BE2C (cell line): ENCODE data around the gene APOL5.

Experiments used
- DNase-seq: peaks from one replicate; pipeline ENCODE4 v3.0.0-alpha.2; 2020
- H3K27me3 ChIP-seq: fragments of 250-450 bp; sonication (Bioruptor Pico); 2 replicates; pipeline ENCODE4 v1.5.1; 2020; ENCODE audit warnings: mild to moderate bottlenecking
- H3K36me3 ChIP-seq: fragments of 250-450 bp; sonication (Bioruptor Pico); 2 replicates; pipeline ENCODE4 v1.5.1; 2020; ENCODE audit warnings: mild to moderate bottlenecking
- H3K4me1 ChIP-seq: fragments of 250-450 bp; sonication (Bioruptor Pico); 2 replicates; pipeline ENCODE4 v1.5.1; 2020
- H3K4me3 ChIP-seq: 2 replicates; pipeline ENCODE4 v1.5.1; 2011; ENCODE audit warnings: low read depth, low read length
- H3K9me3 ChIP-seq: fragments of 250-450 bp; sonication (Bioruptor Pico); 2 replicates; pipeline ENCODE4 v1.5.1; 2020
- CTCF ChIP-seq: IDR thresholded peaks from 2 replicates; pipeline ENCODE4 v1.5.1; 2012; ENCODE audit warnings: mild to moderate bottlenecking, low read depth, low read length

The APOL5 gene

DNA sequence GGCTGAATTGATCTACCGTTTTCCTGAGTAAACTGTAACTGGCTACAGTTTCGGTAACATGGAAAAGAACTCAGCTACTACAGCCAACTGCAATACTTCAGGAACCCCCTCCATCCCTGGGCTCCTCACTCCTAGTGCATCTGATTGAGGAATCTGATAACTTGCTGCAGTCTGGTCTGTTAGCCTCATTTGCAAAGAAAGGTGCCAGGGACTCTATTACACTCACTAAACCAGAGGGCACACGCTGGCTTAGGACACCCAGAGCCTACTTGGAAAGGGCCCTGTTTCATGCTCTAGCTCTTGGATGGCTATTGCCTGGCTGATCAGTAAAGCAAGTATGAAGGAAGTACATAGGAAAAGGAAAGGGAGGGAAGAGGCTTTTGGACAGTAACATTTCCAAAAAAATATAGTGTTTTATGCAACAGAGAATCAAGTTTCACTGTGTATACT is 22.3 kb downstream of the APOL5 start:
- H3K27me3 ChIP-seq, result no peaks in the 10 kb centered on the region
- H3K36me3 ChIP-seq, result peaks cover 39% of the 10 kb centered on the region
- H3K9me3 ChIP-seq, result no peaks in the 10 kb centered on the region; the same call in 1 of the 2 replicates
- no peak overlapping the region for H3K4me3 ChIP-seq
- H3K4me1 ChIP-seq, result peaks cover 27% of the 10 kb centered on the region
- no peak for DNase-seq
- no peak for TF ChIP-seq CTCF

GRCh38 chr22:35740616-35741015 is 22.9 kb downstream of the APOL5 start:
- no peak for TF ChIP-seq CTCF
- Histone ChIP-seq H3K36me3 (peaks cover 44% of the 10 kb centered on the region), H3K27me3 (no peaks in the 10 kb centered on the region), H3K9me3 (no peaks in the 10 kb centered on the region; the same call in 1 of the 2 replicates), H3K4me1 (peaks cover 27% of the 10 kb centered on the region), H3K4me3 (no peak overlapping the region)
- no peak for DNase-seq

DNA sequence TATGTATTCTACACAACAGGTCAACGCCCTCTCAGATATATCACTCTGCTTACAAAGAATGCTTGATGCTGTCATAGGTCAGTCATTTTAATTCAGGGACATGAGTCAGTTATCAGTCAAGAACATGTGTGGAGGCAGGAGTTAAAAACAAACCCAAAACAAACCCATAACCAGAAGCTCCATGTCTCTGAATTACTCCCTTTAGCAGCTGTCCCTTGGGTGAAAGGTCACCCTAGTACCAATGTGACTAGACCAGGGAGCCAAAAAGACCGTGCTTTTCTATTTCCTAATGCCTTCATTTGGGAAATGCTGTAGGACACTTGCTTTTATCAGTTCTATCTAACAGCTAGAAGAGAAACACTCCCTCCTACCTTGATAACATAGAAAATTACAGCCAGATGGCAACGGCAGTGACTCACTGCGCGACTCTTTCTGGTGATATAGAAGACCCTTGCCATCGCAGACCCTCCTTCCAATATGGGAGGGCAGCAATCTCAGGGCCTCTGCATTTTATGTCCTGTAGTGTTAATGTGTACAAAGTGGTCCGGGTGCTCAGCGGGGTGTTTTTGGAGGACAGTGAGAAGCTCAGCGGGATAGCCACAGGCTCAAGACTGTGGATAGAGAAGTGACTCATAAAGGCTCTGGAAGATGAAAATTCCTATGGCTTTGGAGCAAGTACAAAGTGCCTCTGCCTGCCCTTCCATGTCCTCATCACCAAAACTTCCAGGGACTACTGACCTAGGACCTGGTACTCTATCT is 24.8 kb downstream of the APOL5 start:
- Histone ChIP-seq H3K4me1 (peaks cover 29% of the 10 kb centered on the region), H3K27me3 (no peaks in the 10 kb centered on the region), H3K4me3 (no peak overlapping the region), H3K36me3 (peaks cover 51% of the 10 kb centered on the region), H3K9me3 (no peaks in the 10 kb centered on the region; the same call in 1 of the 2 replicates)
- DNase-seq, result peak; percentile 43
- TF ChIP-seq CTCF, result no peak

GRCh38 chr22:35743326-35743860 is 25.7 kb downstream of the APOL5 start:
- Histone ChIP-seq H3K4me1 (peaks cover 29% of the 10 kb centered on the region), H3K9me3 (no peaks in the 10 kb centered on the region; the same call in 1 of the 2 replicates), H3K4me3 (no peak overlapping the region), H3K27me3 (no peaks in the 10 kb centered on the region), H3K36me3 (peaks cover 46% of the 10 kb centered on the region)
- DNase-seq, result no peak
- TF ChIP-seq CTCF, result no peak

GRCh38 chr22:35746248-35746647 is 28.6 kb downstream of the APOL5 start:
- peaks cover 49% of the 10 kb centered on the region for H3K36me3 ChIP-seq
- no peaks in the 10 kb centered on the region for H3K27me3 ChIP-seq
- H3K4me1 ChIP-seq, result peaks cover 41% of the 10 kb centered on the region
- peak; percentile 53 for DNase-seq
- TF ChIP-seq CTCF, result no peak
- H3K9me3 ChIP-seq, result no peaks in the 10 kb centered on the region; the same call in 1 of the 2 replicates
- H3K4me3 ChIP-seq, result no peak overlapping the region
